Glomerular visceral epithelial cell (primary cell): ENCODE data around the gene PHYHD1.

ENCODE experiments used
- DNase-seq: peaks from one replicate; pipeline ENCODE4 v3.0.0-alpha.2; 2016; ENCODE audit errors: extremely low spot score

The PHYHD1 gene

DNA sequence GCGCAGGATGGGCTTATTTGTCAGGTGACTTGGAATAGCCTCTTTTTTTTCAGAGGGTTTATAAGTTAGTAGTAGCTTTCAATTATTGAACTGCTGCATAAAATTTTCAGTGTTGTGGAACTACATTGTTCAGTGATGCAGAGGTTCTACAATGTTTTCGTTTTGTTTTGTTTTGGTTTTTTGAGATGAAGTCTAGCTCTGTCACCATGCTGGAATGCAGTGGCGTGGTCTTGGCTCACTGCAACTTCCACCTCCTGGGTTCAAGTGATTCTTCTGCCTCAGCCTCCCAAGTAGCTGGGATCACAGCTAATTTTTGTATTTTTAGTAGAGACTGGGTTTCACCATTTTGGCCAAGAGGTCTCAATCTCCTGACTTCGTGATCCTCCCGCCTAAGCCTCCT lies 48.7 kb downstream of the PHYHD1 start:
- DNase-seq: peak; percentile 8

DNA sequence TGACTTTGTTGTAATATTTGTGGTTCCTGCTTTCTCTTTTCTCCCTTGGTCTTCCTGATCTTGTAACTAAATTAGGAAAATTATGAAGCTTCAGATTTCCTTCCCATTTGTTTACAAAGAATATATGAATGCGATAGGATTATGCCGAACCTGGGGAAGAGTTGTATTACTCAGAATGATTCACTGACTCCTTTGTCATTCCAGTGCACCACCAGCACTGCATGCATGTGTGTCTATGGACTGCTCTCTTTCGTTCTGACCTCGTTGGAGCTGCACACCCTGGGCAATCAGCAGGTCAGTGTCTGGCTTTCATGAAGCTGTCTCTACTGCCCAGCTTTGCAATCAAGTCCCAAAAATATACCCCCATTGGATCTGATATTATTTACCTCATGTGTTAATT lies 52.2 kb downstream of the PHYHD1 start:
- DNase-seq: peak; percentile 43

DNA sequence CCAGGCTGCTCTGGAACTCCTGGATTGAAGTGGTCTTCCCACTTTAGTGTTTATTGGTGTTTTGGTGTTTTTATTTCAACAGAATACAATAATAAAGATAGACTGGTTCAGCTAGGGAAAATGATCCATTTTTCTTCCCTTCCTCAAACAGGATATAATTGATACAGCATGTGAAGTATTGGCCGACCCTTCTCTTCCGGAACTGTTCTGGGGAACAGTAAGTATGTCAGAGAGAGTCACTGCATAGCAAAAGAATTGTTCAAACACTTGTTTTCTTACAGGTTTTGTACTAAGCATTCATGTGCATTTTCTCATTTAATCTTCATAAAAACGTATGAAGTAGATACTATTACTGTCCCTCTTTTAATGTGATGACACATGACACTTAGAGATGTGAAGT lies 58.3 kb downstream of the PHYHD1 start:
- no peak for DNase-seq

DNA sequence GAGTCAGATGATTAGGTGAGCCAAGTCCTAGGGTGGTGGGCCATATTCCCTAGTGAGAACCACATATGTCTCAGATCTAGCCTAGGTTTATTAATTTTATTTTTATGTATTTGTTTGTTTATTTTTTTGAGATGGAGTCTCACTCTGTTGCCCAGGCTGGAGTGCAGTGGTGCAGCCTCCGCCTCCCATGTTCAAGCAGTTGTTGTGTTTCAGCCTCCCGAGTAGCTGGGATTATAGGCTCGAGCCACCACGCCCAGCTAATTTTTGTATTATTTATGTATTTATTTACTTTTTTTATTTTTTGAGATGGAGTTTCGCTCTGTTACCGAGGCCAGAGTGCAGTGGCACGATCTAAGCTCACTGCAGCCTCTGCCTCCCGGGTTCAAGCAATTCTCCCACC lies 62.8 kb downstream of the PHYHD1 start:
- DNase-seq: no peak

DNA sequence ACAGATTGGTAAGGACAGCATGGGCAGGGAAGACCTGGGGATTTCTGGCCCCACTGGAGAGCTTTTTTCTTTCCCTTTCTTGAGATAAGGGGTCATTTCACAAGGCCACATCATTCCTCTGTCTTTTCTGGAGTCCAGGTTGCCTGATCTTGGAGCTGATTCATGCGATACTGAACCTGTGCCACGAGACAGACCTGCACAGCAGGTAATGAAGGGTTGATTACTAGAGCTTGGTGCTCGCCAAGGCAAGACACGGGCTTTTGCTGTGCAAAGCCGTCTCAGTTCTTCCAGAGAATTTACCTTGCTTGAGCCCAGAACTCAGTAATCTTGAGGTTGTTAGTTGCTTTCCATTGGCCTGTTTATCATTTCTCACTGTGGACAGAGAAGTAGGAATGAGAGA lies 65.9 kb downstream of the PHYHD1 start:
- DNase-seq: no peak

DNA sequence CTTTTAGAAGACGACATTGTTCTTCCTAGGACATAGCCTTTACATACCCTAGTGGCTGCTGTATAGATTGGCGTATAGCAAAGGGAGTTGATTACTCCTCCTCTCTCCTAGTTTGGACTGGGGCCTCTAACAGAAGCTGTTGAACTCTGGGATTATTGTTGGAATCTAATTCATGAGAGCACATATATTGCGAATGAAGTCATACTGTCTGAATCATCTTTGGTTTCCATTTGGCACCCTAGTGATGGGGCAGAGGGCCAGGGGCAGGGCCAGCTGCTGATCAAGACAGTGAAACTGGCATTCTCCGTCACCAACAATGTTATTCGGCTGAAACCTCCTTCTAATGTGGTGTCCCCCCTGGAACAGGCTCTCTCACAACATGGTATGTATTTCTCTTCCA lies 67.0 kb downstream of the PHYHD1 start:
- peak; percentile 82 for DNase-seq
